WTC11 (cell line): Measurements from ENCODE around the gene PBX3. TPM values are rescaled to one million over a fixed set of nuclear protein-coding genes. Genes with fewer than 3 reads are reported as not detected.

Experiments
- ATAC-seq: fragments of 200-7000 bp; cut with Tn5 transposase; 2 replicates; pipeline ENCODE4 v1.10.0; 2021; ENCODE audit warnings: mild to moderate bottlenecking, moderate library complexity
- CTCF ChIA-PET: fragments of 300-600 bp; sonication (Branson Sonifier 250); formaldehyde crosslinking; loops from one replicate; lab custom pipeline; 2021; ENCODE audit warnings: antibody characterized with exemption; lab: Charles Lee
- POLR2A ChIA-PET: fragments of 350-600 bp; sonication (Branson Sonifier 250); formaldehyde crosslinking; loops from one replicate; lab custom pipeline; 2021; ENCODE audit warnings: antibody characterized with exemption; lab: Charles Lee
- DNase-seq: peaks from one replicate; pipeline ENCODE4 v3.0.0; 2021; ENCODE audit warnings: low spot score
- H3K27ac Mint-ChIP-seq: 2 replicates; pipeline ENCODE4 v1.8.0; 2021; ENCODE audit warnings: mixed read lengths
- H3K27me3 Mint-ChIP-seq: 2 replicates; pipeline ENCODE4 v1.8.0; 2021; ENCODE audit warnings: low read depth, mild to moderate bottlenecking, moderate library complexity, mixed read lengths
- H3K36me3 Mint-ChIP-seq: 2 replicates; pipeline ENCODE4 v1.8.0; 2021; ENCODE audit warnings: mixed read lengths
- H3K4me1 Mint-ChIP-seq: 2 replicates; pipeline ENCODE4 v1.8.0; 2022; ENCODE audit warnings: mixed read lengths
- H3K4me3 Mint-ChIP-seq: 2 replicates; pipeline ENCODE4 v1.8.0; 2021; ENCODE audit warnings: mild to moderate bottlenecking, moderate library complexity, mixed read lengths
- H3K9me3 Mint-ChIP-seq: 2 replicates; pipeline ENCODE4 v1.8.0; 2021; ENCODE audit warnings: mixed read lengths
- ARID4B ChIP-seq: sonication (generic); formaldehyde crosslinking; IDR thresholded peaks from 2 replicates; pipeline ENCODE4 v1.8.0; 2023; ENCODE audit warnings: missing genetic modification reagents, mild to moderate bottlenecking, borderline replicate concordance
- ATF1 ChIP-seq: sonication (generic); formaldehyde crosslinking; IDR thresholded peaks from 2 replicates; pipeline ENCODE4 v1.8.1; 2023; ENCODE audit warnings: mild to moderate bottlenecking, moderate library complexity, missing genetic modification reagents
- ATF2 ChIP-seq: sonication (generic); formaldehyde crosslinking; IDR thresholded peaks from 2 replicates; pipeline ENCODE4 v1.8.1; 2022; ENCODE audit warnings: low read depth, missing genetic modification reagents, borderline replicate concordance
- ATF6 ChIP-seq: sonication (generic); formaldehyde crosslinking; IDR thresholded peaks from 2 replicates; pipeline ENCODE4 v1.8.1; 2023; ENCODE audit warnings: mild to moderate bottlenecking, missing genetic modification reagents
- CREB1 ChIP-seq: sonication (generic); formaldehyde crosslinking; IDR thresholded peaks from 2 replicates; pipeline ENCODE4 v1.8.0; 2023; ENCODE audit warnings: mild to moderate bottlenecking, missing genetic modification reagents
- E2F5 ChIP-seq: sonication (generic); formaldehyde crosslinking; IDR thresholded peaks from 2 replicates; pipeline ENCODE4 v1.8.1; 2022; ENCODE audit warnings: mild to moderate bottlenecking, moderate library complexity, missing genetic modification reagents
- ELF4 ChIP-seq: sonication (generic); formaldehyde crosslinking; IDR thresholded peaks from 2 replicates; pipeline ENCODE4 v1.8.1; 2022; ENCODE audit warnings: low read depth, mild to moderate bottlenecking, moderate library complexity, missing genetic modification reagents
- ERG ChIP-seq: fragments of 250-450 bp; sonication (Bioruptor Pico); IDR thresholded peaks from 2 replicates; pipeline ENCODE4 v1.8.0; 2021; ENCODE audit warnings: mild to moderate bottlenecking
- GTF2I ChIP-seq: fragments of 250-450 bp; sonication (Bioruptor Pico); conservative IDR thresholded peaks from 2 replicates; pipeline ENCODE4 v1.4.0; 2021; ENCODE audit warnings: mild to moderate bottlenecking
- IRF1 ChIP-seq: sonication (generic); formaldehyde crosslinking; IDR thresholded peaks from 2 replicates; pipeline ENCODE4 v1.8.0; 2023; ENCODE audit warnings: missing genetic modification reagents
- MLX ChIP-seq: sonication (generic); formaldehyde crosslinking; IDR thresholded peaks from 2 replicates; pipeline ENCODE4 v1.8.1; 2023; ENCODE audit warnings: mild to moderate bottlenecking, missing genetic modification reagents, moderate library complexity
- NFYB ChIP-seq: sonication (generic); formaldehyde crosslinking; conservative IDR thresholded peaks from 2 replicates; pipeline ENCODE4 v1.8.0; 2022; ENCODE audit warnings: low read depth, missing genetic modification reagents
- NR1H2 ChIP-seq: sonication (generic); formaldehyde crosslinking; IDR thresholded peaks from 2 replicates; pipeline ENCODE4 v1.9.0; 2021; ENCODE audit warnings: mild to moderate bottlenecking, moderate library complexity, missing genetic modification reagents
- PREB ChIP-seq: sonication (generic); formaldehyde crosslinking; IDR thresholded peaks from 2 replicates; pipeline ENCODE4 v1.8.1; 2022; ENCODE audit warnings: mild to moderate bottlenecking, missing genetic modification reagents, moderate library complexity, borderline replicate concordance
- PRRX2 ChIP-seq: fragments of 250-450 bp; sonication (Bioruptor Pico); IDR thresholded peaks from 2 replicates; pipeline ENCODE4 v1.8.0; 2021; ENCODE audit warnings: mild to moderate bottlenecking
- RELA ChIP-seq: sonication (generic); formaldehyde crosslinking; IDR thresholded peaks from 2 replicates; pipeline ENCODE4 v1.8.1; 2022; ENCODE audit warnings: missing genetic modification reagents, mild to moderate bottlenecking, borderline replicate concordance
- SP1 ChIP-seq: sonication (generic); formaldehyde crosslinking; conservative IDR thresholded peaks from 2 replicates; pipeline ENCODE4 v1.8.1; 2022; ENCODE audit warnings: missing genetic modification reagents
- STAT6 ChIP-seq: sonication (generic); formaldehyde crosslinking; conservative IDR thresholded peaks from 2 replicates; pipeline ENCODE4 v1.8.1; 2023; ENCODE audit warnings: mild to moderate bottlenecking, low read depth, missing genetic modification reagents, moderate library complexity
- TEAD4 ChIP-seq: sonication (generic); formaldehyde crosslinking; IDR thresholded peaks from 2 replicates; pipeline ENCODE4 v1.8.0; 2022; ENCODE audit warnings: mild to moderate bottlenecking, missing genetic modification reagents
- ZNF396 ChIP-seq: fragments of 250-450 bp; sonication (Bioruptor Pico); IDR thresholded peaks from 2 replicates; pipeline ENCODE4 v1.8.0; 2021; ENCODE audit warnings: mild to moderate bottlenecking, moderate library complexity, borderline replicate concordance
- ZNF671 ChIP-seq: fragments of 250-450 bp; sonication (Bioruptor Pico); IDR thresholded peaks from 2 replicates; pipeline ENCODE4 v1.8.0; 2021; ENCODE audit warnings: mild to moderate bottlenecking
- total RNA-seq: library from RNA; stranded (reverse); gene quantifications from 3 replicates; pipeline ENCODE4 v1.2.3, GENCODE V29; 2021

The PBX3 gene
- total RNA-seq, 1 experiment from 2014 or later, result 48.5 TPM

- TF ChIP-seq ERG (no peak), ARID4B (CRISPR knock-in tag) (no peak), MLX (no peak), PRRX2 (CRISPR knock-in tag) (no peak), ATF2 (no peak), PREB (CRISPR knock-in tag) (no peak), GTF2I (CRISPR knock-in tag) (no peak), ATF6 (CRISPR knock-in tag) (no peak), CREB1 (CRISPR knock-in tag) (no peak), NFYB (CRISPR knock-in tag) (no peak)
- H3K27ac Mint-ChIP-seq, result no peak overlapping the region
- H3K36me3 Mint-ChIP-seq, result no peaks in the 10 kb centered on the region
- H3K4me3 Mint-ChIP-seq, result no peak overlapping the region
- H3K4me1 Mint-ChIP-seq, result peaks cover 88% of the 10 kb centered on the region
- H3K9me3 Mint-ChIP-seq, result no peaks in the 10 kb centered on the region
- no peak for ATAC-seq
- POLR2A ChIA-PET, result no interaction called here
- CTCF ChIA-PET, result no interaction called here
- no peaks in the 10 kb centered on the region; the same call in 1 of the 2 replicates for H3K27me3 Mint-ChIP-seq
- no peak for DNase-seq
Measured at GRCh38 chr9:125887172-125887571, 140.0 kb downstream of the PBX3 start.

GRCh38 chr9:125888211-125888610 is 141.0 kb downstream of the PBX3 start:
- Mint-ChIP-seq H3K27ac (no peak overlapping the region), H3K27me3 (no peaks in the 10 kb centered on the region; the same call in 1 of the 2 replicates), H3K4me3 (peak overlapping the region; percentile 8; the same call in 1 of the 2 replicates), H3K36me3 (no peaks in the 10 kb centered on the region), H3K4me1 (peaks cover 89% of the 10 kb centered on the region), H3K9me3 (no peaks in the 10 kb centered on the region)
- no peak for ATAC-seq
- CTCF ChIA-PET, result no interaction called here
- no peak for DNase-seq
- POLR2A ChIA-PET, result no interaction called here
- no peak for TF ChIP-seq TEAD4 (CRISPR knock-in tag)
- no peak for TF ChIP-seq RELA (CRISPR knock-in tag)
- TF ChIP-seq ZNF396 (CRISPR knock-in tag), result no peak
- TF ChIP-seq STAT6, result no peak
- TF ChIP-seq SP1 (CRISPR knock-in tag), result no peak
- no peak for TF ChIP-seq E2F5 (CRISPR knock-in tag)
- no peak for TF ChIP-seq ZNF671 (CRISPR knock-in tag)
- TF ChIP-seq IRF1 (CRISPR knock-in tag), result no peak
- no peak for TF ChIP-seq ATF1 (CRISPR knock-in tag)
- no peak for TF ChIP-seq ELF4 (CRISPR knock-in tag)
- TF ChIP-seq NR1H2 (CRISPR knock-in tag), result no peak
